HEK293 (cell line): Measurements from ENCODE around the gene SAXO2.
"Not testable (repeated sequence)": the region's sequence is repeated elsewhere in the genome, so short reads cannot be mapped to it uniquely, and the experiment has no call there.

Experiments used
- CTCF ChIP-seq: fragments of 450-650 bp; formaldehyde crosslinking; IDR thresholded peaks from 2 replicates; pipeline ENCODE4 v1.5.1; 2016; ENCODE audit warnings: missing biosample characterization, missing genetic modification characterization
- YY1 ChIP-seq: fragments of 450-650 bp; formaldehyde crosslinking; IDR thresholded peaks from 2 replicates; pipeline ENCODE4 v1.5.1; 2018; ENCODE audit warnings: missing biosample characterization, missing genetic modification characterization
- ZBTB6 ChIP-seq: fragments of 450-650 bp; formaldehyde crosslinking; IDR thresholded peaks from 2 replicates; pipeline ENCODE4 v1.5.1; 2017; ENCODE audit warnings: missing biosample characterization, missing genetic modification characterization
- ZNF596 ChIP-seq: fragments of 450-650 bp; IDR thresholded peaks from 2 replicates; pipeline ENCODE4 v1.5.0; 2018; ENCODE audit warnings: missing biosample characterization, mild to moderate bottlenecking, missing genetic modification characterization, moderate library complexity
- ZNF621 ChIP-seq: fragments of 450-650 bp; formaldehyde crosslinking; IDR thresholded peaks from 2 replicates; pipeline ENCODE4 v1.5.1; 2017; ENCODE audit warnings: missing biosample characterization, missing genetic modification characterization
- ZSCAN5A ChIP-seq: fragments of 450-650 bp; formaldehyde crosslinking; IDR thresholded peaks from 2 replicates; pipeline ENCODE4 v1.5.1; 2016; ENCODE audit warnings: missing biosample characterization, missing genetic modification characterization

GRCh38 chr15:82332711-82333602 lies 70.3 kb downstream of the SAXO2 start:
- TF ChIP-seq ZSCAN5A, CTCF, ZBTB6, ZNF621, YY1, ZNF596 (tag by site-specific recombination): not testable (repeated sequence)
